ENCODE results near the gene EID2B.

EID2B gene

DNA sequence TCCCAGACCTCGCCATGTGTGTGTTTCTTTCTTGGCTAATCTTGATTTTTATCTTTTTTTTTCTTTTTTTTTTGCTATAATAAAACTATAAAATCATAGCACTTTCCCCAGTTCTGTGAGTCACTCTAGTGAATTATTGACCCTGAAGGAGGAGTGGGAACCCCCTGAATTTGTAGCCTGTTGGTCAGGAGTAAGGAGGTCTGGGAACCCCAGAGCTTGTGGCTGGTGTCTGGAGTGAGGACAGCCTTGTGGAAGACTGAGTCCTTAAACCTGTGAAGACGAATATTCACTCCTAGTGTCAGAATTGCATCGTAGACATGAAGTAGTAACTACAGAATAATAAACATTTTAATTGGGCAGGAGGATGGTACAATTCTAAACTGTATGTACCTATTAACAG, 7.4 kb downstream of the EID2B start:
- no peak for FAIRE-seq

DNA sequence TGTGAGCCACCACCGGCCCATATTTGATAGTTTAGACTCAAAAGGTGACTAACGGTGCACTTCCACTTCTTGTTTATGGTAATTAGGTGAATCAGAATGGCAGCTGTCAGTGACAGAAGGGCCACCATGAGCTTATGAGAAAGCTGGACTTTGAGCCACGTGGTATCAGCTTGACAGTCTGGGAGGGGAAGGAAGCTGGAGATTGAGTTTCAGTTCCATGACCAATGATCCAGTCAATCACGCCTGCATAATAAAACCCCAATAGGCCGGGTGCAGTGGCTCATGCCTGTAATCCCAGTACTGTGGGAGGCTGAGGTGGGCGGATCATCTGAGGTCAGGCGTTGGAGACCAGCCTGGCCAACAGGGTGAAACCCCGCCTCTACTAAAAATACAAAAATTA, 8.2 kb downstream of the EID2B start:
- no peak for FAIRE-seq

DNA sequence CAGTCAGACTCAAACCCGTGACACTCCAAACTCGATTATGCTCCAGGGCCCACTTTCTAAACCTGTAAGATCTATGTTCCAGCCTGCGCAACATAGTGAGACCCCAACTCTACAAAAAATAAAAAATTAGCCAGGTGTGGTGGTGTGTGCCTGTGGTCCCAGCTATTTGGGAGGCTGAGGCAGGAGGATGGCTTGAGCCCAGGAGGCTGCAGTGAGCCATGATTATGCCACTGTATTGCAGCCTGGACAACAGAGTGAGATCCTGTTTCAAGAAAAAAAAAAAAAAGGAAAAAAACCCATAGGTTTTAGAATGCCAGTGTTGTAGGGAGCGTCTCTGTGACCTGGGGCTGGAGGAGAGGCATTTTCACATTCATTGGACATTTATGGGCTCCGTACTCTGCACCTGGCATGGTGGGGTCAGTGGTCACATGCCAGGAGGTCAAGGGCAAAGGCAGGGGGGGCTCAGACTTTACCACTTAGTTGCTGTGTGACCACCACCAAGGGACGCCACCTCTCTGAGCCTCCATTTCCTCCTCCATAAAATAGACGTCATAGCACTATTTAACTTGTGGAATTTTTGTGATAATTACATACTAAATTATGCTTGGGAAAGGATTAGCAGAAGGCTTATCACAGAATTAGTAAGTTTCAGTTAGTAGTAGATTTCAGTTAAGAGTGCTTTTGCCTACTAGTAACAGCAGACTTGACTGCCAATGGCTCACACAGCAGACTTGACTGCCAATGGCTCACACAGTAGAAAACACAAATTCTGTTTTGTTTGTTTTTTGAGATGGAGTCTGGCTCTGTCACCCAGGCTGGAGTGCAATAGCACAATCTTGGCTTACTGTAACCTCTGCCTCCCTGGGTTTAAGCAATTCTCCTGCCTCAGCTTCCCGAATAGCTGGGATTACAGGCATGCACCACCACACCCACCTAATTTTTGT, 11.8 kb downstream of the EID2B start:
- FAIRE-seq: no peak

- FAIRE-seq: no peak
Observed at GRCh38 chr19:39518975-39519374, 13.7 kb downstream of the EID2B start.

DNA sequence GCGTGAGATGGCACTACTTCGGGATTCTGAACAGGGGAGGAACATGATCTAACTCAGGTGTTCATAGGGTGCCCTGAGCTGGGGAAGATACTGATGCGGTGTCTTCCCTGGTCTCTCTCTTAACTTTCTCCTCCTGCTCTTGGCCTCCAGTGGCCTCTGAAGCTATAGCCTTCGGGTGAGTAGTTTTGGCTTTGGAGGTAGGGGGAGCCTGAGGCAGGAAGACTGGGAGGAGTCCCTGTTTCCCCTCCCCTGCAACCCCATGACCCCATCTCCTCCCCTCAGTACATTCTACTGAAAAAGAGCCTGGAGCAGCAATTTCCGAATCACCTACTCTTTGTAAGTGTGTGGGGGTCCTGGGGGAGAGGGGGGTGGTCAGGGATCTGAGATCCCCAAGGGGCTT, 14.2 kb downstream of the EID2B start:
- FAIRE-seq: no peak

DNA sequence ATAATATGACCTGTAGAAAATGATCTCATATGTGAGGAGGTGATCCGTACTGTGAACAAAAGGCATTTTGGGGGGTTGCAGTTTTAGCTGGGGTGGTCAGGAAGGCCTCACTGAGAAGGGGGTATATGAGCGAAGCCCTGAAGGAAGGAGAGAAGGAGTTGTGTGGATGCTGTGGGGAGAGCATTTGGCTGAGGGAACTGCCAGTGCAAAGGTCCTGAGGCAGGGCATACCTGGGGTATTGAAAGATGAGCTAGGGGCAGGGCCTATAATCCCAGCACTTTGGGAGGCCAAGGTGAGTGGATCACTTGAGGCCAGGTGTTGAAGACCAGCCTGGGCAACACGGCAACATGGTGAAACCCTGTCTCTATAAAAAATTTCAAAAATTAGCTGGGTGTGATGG, 15.2 kb downstream of the EID2B start:
- FAIRE-seq: no peak

GRCh38 chr19:39516270-39516669, 16.4 kb downstream of the EID2B start:
- FAIRE-seq: no peak

GRCh38 chr19:39515551-39516191, 17.0 kb downstream of the EID2B start:
- no peak for FAIRE-seq

- no peak for FAIRE-seq
Observed at GRCh38 chr19:39514840-39515550, 17.7 kb downstream of the EID2B start, which contains the start of gene SELENOV. Gene SELENOV (plus strand): TSS chr19:39515139. CDS start chr19:39515213, 74 bp downstream.

GRCh38 chr19:39512988-39513387, 19.7 kb downstream of the EID2B start:
- no peak for FAIRE-seq

GRCh38 chr19:39509233-39509632, 23.4 kb downstream of the EID2B start:
- no peak for FAIRE-seq

- FAIRE-seq: no peak
Observed at GRCh38 chr19:39508629-39509028, 24.0 kb downstream of the EID2B start.

- no peak for FAIRE-seq
Observed at GRCh38 chr19:39507715-39508364, 24.8 kb downstream of the EID2B start.

GRCh38 chr19:39506944-39507714, 25.5 kb downstream of the EID2B start:
- FAIRE-seq: no peak

DNA sequence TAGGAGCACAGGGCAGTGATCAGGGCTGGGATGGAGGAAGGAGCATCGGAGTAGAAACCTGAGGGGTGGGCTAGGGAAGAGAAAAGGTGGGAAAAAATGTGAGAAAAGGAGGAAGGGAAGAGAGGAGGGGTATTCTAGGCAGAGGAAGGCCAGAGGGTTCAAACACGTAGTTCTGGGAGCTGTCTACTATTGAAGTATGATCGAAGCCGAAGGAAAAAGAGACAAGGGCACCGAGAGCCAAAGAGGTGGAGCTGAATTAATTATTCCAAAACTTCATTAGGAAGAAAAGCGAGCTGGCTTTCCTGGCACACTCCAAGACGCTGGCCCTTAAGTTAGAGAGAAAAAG, 26.1 kb downstream of the EID2B start:
- FAIRE-seq: no peak

DNA sequence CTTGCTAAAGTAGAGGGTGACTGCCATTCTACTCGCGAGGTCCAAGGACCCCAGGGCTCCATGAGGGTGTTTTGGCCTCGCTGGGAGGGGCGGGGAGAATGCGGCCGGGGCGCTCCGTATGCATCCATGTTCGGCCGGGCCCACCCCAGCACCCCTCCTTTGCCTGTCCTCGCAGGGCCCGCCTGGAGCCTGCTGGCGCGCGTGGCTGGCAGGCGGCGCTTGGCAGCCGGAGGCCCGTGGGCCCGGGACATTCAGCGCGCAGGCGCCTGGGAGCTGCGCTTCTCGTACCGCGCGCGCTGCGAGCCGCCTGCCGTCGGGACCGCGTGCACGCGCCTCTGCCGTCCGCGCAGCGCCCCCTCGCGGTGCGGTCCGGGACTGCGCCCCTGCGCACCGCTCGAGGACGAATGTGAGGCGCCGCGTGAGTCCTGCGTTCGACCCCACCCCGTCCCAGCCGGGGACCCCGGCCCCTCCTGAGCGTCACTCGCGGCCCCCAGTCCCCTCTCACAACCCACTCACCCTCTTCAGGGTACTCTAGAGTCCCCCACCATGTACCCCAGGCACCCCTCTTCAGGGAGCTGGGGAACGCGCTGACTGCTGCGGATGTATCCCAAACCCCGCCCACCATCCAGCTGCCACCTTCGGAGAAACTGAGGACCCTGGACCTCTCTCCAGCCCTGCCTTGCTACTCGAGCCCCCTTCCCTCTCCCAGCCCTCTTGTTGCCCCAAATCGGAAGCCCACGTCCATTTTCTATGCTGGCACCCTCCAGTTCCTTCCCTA, 29.8 kb downstream of the EID2B start:
- no peak for FAIRE-seq

DNA sequence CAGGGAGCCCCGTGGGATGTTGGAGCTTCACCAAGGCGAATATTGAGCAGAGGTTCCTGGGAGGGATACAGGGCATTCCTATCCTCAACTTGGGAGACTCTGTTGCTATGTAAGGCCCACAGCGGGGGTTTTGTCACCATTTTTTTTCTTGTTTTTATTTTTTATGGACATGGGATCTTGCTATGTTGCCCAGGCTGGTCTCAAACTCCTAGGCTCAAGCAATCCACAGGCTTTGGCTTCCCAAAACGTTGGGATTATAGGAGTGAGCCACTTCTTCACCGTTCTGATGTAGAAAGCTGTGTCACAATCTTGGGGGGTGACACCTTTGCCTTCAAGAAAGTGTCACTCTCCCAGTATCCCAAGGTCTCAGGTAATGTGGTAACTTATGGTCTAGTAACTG, 31.3 kb downstream of the EID2B start:
- FAIRE-seq: no peak

GRCh38 chr19:39500543-39500942, 32.1 kb downstream of the EID2B start:
- no peak for FAIRE-seq

DNA sequence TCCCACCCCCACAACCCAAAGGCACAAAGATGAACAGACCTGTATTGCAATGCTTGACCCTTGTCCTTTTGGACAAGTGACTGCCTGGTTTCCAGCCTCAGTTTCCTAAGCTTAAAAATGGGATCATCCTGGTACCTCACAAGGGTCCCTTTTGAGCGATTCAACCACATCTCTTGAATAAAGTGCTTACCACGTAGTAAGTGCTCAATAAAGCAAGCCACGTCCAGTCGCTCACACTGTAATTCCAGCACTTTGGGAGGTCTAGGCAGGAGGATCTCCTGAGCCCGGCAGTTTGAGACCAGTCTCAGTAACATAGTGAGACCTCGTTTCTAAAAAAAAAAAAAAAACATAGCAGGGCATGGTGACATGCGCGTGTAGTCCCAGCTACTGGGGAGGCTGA, 32.7 kb downstream of the EID2B start:
- no peak for FAIRE-seq

- FAIRE-seq: no peak
Observed at GRCh38 chr19:39498798-39499642, 33.6 kb downstream of the EID2B start, which contains the start of gene DLL3. Gene DLL3 (plus strand): TSS chr19:39498947. CDS start chr19:39498975, 28 bp downstream.
